Measurements from ENCODE around the gene URM1.

DNA sequence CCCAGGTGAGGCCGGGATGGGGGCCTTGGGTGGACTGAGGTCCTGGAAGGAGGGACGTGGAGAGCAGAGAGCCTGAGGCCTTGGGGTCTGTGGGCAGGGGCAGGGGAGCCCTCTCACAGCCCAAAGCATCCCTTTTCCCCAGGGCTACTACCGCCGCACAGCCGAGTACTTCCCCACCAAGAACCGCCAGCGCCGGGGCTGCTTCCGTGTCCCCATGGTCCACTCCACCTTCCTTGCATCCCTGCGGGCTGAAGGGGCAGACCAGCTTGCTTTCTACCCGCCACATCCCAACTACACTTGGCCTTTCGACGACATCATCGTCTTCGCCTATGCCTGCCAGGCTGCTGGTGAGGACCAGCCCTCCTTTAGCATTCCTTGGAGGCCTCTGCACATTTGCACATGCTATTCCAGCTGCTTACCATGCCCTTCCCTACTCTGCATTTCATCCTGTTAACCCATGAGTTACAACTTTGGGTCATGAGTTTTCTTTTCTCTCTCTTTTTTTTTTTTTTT, 53.1 kb downstream of the URM1 start:
- TF ChIP-seq, protein P1, sequence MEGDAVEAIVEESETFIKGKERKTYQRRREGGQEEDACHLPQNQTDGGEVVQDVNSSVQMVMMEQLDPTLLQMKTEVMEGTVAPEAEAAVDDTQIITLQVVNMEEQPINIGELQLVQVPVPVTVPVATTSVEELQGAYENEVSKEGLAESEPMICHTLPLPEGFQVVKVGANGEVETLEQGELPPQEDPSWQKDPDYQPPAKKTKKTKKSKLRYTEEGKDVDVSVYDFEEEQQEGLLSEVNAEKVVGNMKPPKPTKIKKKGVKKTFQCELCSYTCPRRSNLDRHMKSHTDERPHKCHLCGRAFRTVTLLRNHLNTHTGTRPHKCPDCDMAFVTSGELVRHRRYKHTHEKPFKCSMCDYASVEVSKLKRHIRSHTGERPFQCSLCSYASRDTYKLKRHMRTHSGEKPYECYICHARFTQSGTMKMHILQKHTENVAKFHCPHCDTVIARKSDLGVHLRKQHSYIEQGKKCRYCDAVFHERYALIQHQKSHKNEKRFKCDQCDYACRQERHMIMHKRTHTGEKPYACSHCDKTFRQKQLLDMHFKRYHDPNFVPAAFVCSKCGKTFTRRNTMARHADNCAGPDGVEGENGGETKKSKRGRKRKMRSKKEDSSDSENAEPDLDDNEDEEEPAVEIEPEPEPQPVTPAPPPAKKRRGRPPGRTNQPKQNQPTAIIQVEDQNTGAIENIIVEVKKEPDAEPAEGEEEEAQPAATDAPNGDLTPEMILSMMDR (IDR thresholded peaks at IDR 0.05; ENCODE audit: low read depth, low read length), result no peak
- TF ChIP-seq POLR2A (IDR thresholded peaks at IDR 0.05; ENCODE audit: extremely low read depth, insufficient read length), result no peak
